Fibroblast of skin of right quadriceps (primary cell): ENCODE measurements around the gene ADAMTS17.

ENCODE experiments used
- DNase-seq: peaks from one replicate; pipeline ENCODE4 v3.0.0-alpha.2; 2013

ADAMTS17 gene

DNA sequence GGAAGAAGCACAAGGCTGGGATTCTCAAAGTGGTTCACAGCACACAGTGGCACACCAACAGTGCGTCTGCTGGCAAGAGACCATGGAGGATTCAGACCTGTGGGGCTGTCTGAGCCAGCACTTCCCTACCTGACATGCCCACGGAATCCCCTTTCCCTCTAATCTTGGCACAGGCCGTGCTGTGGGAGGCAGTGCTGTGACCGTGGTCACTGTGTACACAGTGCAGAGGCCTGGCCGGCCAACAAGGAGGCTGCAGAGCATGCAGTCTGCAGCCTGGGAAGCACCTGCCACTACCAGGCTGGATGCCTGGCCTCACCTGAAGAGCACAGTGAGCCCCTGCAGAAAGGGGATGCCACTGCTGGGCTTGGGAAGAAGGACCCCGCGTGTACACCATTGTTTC, 307.6 kb downstream of the ADAMTS17 start:
- no peak for DNase-seq

DNA sequence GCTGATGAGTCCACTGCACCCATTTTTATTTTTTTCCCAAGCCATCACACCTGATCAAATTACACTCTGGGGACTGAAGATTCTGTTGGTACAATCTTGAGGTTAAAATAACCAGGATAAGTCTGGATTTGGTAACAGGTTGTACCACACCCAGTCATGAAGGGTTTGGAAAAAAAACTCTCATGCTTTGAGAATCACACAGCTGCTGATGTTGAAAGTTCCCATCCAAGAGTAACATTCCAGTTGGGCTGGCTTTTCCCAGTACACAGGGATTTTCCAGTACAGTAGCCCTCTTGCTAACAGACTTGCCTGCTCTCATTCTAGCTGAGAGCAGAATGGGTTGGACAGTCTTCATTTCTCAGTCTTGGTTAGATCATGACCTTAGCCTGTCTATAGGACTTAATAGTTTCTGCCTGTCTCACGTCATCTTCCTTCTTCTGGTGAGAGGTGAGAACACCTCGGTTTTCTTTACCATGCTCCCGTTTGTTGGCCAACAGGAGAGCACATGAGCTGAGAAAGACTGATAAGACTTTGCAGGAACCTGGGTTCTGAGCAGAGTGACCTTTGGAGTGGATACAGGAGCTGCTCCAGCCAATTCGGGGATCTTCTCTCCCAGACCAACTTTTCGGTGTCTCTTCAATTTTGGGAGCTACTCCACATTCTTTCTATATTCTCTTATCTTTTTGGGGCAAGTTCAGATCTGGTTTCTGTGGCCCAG, 308.5 kb downstream of the ADAMTS17 start:
- peak; percentile 56 for DNase-seq

DNA sequence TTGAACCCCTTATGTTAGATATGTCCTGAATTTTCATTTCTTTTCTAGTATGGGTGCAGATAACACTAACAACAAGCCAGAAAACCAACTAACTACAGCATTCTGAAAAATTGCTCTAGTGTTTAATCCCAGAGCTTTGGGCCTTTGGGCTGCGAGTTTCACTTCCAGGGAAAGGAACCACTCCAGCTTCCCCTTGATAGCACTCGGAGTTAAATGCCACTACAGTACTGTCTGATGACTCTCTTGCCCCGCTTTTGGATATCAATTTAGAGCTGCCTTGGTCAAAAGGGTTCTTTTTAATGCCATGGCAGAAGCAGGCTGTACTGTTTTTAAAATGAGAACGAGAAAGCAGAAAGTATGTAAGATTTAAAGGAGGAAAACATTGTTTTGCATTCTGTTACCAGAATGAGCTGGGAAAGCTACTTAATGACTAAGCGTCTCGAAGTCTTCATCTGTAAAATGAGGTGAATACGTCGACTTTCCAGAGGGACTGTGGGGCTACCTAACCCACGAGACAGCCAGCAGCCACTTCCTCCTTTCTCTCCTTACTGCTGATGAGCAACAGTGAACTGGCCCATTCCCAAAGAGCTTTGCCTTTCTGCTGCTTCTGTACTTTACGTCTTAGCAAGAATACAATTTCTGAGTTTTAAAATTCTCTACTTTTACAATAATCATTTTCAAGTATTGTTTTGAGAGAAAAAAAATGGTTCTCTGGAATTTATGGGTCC, 309.3 kb downstream of the ADAMTS17 start:
- peak; percentile 55 for DNase-seq

DNA sequence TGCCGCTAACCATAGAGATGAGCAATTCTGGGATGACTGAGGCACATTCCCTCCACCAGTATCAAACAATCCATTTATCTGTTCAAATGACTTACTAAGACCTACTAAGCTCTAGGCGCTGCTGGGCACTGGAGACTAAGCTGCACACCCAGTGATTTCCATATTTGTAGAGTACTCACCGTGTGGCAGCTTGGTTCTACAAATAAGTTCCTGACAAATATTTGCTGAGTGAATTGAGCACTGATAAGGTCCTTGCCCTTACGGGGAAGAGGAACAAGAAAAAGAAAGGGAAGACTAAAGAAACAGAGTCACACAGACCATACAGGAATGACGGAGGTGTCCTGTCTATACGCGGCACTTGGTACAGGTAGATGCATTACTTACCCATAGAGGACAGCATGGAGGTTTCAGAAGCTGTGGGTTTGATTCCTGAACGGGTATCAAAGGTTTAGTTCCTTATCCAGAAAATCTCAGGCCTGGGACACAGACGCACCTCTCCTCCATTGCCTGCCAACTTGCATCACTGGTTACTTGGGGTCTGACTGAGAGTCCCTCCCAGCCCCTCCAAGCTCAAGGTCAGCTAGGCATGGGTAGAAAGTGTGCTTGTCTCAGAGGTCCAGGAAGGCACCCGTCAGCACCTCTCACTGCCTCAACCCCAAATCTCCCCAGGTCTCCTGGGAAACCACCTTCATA, 310.0 kb downstream of the ADAMTS17 start:
- no peak for DNase-seq

DNA sequence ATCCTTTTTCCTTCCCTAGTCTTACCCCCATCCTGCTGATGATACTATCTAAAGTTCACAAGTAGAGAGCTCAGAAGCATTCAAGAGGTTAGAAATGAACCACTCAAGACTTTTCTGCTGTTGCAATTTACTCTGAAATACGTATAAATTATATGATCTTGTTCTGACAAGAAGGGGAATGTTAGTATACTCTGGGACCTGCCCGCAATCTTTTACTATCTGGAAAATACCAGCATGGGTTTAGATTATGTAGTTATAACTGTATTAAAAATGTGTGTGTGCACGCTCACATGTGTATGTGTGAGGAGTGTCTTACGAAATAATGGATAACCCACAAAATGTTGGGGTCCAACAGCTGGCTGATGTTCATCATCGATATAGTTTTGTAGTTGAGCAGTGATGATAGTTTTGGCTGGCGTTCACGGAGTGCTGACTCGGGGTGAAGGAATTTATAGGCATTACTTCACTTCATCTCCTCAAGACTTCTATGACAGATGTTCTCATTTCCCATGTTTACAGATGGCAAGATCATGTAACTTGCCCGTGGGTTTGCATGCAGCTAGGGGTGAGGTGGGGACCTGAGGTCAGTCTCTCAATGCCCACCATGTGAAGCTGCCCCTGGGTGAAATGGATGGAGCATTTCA, 311.1 kb downstream of the ADAMTS17 start:
- DNase-seq, result peak; percentile 66

DNA sequence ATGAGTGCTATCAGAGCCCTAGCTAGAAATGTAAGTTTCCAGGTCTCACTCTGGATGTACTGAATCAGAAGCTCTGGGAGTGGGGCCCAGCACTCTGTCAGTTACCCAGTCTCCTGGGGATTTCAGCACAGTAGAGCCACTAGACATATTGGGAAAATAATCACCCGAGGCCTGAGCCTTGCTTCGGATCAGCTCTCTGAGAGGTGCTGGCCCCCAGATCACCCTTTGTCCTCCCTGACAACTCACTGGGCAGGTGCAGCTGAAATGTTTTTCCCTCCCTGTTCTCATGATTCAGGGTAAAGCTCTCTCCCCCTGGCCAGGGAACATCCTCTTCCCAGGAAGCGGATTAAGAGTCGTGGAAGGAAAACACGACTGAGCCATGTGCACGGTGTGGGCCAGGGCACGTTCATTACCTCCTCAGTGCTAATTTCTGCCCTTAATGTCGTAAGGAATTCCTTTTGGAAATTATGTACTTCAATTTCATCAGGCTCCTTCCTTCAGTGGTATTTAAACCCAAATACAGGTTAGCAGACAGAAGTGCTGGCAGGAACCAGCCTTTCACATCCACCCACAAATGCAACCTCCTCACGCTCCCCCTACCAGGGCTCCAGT, 311.8 kb downstream of the ADAMTS17 start:
- no peak for DNase-seq

DNA sequence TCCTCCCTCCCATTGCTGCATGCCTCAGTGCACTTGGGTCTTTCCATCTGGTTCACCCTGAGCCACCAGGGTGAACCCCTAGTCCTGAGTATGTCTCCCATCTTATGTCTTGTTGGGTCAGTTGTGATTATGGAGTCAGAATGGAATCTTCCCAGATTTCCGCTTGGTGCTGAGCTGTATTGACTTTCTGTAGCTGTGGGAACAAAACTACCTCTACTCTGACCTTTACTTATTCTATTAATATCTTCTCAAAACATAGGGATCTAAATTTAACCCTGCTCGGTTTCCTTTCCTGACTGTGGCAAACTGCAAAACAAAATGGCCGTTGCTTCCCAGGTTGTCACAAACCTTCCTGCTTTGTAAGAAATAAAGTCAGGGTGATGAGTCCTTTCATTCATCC, 312.7 kb downstream of the ADAMTS17 start:
- no peak for DNase-seq

DNA sequence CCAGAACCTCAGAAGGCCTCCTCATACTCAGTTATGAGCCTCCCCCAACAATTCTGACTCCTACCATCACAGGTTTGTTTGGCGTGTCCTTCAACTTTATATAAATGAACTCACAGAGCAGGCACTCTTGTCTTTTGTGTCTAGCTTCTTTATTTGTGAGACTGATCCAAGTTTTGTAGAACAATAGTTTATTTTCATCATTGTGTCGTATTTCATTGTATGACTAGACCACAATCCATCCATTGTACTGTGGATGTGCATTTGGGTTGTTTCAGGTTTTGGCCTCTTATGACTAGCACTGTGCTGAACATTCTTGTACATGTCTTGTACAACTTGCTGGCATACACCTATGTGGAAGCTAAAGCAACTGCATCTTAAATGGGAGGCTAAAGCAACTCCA, 315.7 kb downstream of the ADAMTS17 start:
- no peak for DNase-seq

DNA sequence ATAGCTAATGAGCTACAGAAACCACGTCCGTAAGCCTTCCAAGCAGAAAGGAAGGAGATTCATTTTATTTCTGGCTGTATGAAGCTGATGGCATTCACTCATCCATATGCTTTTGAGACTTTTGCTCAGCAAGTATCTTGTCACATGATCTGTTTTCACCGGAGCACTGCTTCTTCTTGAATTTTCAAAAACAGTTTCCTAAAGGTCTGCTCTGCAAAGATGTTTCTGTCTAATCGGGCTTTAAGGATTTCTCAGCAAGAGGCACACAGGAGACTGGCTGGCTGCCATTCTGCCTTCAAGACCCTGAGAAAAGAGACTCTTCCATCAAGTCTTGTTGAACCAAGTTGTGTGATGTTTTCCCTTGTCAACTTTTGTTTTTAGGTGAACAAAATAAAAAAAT, 319.0 kb downstream of the ADAMTS17 start:
- DNase-seq, result no peak

DNA sequence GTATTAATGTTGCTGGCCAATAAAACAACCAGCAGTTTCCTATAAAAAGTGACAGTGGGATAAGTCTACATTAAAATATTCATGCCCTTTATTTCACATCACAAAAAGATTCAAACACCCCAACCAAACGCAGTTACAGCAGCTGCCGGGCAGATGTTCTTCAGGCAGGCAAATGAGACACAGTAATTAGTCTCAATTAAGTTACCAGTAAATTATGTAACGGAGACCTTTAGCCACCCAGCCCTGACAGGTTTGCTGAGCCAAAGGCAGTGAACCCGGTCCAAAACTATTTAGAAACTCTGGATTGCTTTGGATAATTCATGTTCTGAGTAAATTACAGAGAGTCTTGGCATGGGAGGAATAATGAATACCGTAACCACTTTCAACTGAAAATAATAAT, 319.4 kb downstream of the ADAMTS17 start:
- DNase-seq, result no peak

DNA sequence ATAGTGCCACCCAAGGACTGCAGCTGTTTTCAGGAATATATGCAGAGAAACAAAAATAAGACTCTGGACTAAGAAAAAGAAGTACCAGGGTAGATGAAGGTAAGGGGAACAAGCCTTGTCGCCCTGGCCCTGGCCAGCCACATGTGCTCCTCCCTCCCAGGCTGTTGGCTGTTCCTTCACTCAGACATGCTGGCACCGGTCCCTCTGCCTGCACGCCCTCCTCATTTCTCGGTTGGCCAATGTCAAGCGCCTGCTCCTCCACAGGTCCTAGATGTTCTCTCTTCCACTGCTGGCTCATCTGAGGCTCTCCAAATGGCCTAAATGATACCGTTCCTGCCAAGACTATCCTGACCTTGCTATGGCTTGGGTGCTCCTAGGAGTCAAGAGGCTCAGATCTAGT, 320.1 kb downstream of the ADAMTS17 start:
- no peak for DNase-seq

DNA sequence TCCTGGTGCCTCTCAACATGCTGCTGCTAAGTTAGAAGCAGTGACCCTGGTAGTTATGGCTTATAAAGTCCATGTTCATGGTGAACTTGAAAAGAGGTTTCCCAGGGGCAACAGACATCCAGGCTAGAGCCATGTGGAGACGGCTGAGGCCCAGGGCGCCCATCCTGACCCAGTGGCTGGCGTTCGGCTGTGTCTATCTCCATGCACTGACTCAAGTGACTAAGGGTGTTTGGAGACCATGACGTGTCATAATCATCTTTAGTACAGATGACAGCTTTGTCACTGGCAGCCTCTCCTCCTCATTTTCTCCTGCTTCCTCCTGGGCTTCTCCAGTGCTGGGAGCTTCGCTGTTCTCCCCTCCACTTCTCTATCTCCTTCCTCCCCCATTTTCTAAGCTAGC, 321.2 kb downstream of the ADAMTS17 start:
- DNase-seq, result no peak

DNA sequence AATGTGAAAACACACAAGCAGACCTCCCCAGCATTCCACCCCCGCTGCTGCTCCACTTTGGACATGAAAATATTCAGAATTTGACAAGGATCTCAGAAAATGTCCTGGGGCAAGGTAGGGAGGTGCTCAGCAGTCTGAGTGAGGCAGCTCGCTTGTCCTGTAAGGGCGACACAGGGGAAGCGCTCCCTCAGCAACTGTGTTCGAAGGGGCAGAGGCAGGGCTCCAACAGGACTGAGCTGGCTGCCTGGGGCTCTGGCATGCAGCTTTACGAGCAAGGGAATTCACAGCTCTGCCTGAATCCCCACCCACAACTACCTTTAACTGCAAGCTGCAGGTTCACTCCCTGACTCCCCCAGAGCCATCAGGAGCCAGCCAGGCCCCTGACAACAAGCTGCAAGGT, 321.6 kb downstream of the ADAMTS17 start:
- DNase-seq, result no peak

DNA sequence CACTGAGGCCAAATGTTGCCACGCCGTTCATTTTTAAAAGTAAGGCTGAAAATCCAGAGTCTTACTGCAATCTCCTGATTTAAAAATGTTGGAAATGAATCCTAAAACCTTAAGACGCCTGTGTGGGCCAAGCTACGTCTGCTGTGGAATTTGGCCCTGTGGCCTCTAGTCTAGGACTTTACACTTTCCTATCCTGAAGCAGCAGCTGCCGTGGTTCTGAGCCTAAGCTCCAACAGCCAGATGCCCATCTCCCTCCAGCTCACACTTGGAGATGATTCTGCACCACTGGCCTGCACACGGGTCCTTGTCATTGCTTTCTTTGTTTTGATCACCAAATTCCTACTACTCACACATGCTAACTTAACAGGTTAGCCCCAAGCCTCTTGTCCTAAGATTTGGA, 322.2 kb downstream of the ADAMTS17 start:
- no peak for DNase-seq

DNA sequence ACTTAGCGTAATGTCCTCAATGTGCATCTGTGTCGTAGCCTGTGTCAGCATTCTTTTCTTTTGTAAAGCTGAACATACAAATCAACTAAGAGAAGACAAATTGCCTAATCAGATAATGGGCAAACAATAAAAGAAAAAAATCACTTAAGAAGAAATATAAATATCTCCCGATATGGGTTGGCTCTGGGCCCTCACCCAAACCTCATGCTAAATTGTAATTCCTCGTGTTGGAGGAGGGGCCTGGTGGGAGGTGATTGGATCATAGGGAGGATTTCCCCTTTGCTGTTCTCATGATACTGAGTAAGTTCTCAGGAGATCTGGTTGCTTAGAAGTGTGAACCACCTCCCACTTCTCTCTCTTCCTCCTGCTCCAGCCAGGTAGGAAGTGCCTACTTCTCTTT, 323.6 kb downstream of the ADAMTS17 start:
- DNase-seq, result peak; percentile 37

DNA sequence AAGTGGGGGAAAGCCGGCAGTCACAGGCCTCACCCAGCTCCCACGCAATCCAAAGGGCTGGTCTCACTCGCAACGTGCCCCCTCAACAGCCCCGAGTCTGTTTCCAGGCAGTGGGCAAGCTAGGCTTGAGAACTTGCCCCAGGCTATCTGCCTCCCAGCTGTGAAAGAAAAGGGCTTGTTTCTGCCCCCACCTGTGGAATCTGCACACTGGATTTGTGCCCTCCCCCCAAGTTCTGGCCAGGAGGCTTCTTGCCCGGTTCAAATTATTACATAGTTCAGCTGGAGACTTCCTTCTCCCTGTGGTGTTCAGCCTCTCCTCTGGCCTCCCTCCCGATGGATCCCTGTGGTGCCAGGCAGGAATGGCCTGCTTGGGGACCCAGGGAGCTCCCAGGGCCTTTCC, 324.6 kb downstream of the ADAMTS17 start:
- no peak for DNase-seq

DNA sequence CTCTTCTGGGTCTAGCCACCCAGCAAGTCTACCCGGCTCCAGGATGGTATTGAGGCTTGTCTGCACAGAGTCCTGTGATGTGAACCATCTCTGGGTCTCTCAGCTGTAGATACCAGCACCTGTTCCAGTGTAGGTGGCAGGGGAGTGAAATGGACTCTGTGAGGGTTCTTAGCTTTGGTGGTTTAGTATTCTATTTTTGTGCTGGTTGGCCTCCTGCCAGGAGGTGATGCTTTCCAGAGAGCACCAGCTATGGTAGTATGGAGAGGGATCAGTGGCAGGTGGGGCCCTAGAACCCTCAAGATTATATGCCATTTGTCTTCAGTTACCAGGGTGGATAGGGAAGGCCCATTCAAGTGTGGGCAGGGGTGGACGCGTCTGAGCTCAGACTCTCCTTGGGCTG, 325.1 kb downstream of the ADAMTS17 start:
- DNase-seq, result no peak

DNA sequence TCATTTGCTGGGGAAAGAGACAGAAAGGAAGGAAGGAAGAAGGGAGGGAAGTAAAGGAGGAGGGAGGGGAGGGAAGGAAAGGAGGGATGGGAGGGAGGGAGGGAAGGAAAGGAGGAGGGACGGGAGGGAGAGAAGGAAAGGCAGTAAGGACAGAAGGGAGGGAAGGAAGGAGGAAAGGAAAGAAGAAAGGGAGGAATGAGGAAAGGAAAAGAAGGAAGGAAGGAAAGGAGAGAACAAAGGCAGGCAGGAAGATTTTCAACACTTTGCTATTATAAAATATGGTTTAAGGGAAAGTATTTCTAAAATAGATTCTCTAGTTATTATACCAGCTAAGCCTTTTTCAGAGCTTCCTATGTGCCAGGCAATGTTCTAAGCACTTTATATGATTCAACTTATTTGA, 330.5 kb downstream of the ADAMTS17 start:
- DNase-seq, result no peak

DNA sequence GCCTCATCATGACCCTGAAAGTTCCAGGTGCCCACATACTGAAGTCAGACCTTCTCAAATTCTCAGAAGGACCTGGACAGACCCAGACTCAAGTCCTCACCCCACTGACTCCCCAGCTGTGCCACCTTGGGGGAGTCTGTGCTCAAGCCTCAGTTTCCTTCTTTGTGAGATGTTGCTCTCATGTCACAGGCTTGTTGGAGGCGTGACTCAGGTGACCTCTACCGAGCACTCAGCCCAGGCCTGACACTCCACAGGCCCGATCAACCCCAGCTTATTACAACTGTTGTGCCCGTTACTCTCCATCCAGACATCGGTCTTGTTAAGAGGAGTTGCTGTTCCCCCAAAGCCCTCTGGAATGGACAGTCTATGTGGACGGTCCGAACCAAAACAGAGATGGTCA, 332.4 kb downstream of the ADAMTS17 start:
- DNase-seq, result no peak

DNA sequence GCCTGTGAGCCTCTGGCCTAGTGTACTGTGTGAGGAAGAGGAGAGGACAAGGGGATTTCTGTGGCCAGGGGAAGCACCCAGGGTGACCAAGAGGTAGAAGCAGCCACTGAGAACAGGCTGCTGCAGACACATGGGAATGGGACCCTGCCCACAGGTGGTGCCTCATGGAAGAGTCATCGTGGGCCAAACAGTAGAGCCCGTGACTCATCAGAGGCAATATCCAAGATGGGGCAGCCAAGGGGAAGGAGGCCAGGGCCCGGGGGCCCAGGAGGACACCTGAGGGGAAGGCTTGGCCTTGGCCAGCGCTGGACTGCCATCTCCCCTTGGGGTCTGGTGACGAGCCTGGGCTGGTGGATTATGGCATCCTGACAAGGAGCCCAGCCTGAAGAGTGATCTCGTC, 333.5 kb downstream of the ADAMTS17 start:
- no peak for DNase-seq

DNA sequence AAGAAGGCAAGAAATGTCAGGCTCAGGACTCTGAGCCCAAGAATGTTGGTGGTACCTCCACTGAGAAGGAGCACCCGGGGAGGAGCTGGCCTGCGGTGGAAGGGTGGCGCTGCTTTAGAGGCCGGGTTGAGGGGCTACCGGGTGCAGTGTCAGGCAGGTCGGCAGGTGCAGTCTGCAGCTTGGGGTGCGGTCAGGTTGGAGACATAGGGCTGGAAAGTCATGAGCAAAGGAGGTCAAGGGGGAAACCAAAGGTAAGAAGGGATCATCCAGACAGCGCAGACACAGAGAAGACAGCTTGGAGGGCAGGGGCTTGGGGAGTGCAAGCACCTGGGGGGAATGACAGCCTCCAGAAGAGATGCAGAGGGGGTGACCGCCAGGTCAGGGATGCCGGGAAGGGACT, 334.2 kb downstream of the ADAMTS17 start:
- no peak for DNase-seq

DNA sequence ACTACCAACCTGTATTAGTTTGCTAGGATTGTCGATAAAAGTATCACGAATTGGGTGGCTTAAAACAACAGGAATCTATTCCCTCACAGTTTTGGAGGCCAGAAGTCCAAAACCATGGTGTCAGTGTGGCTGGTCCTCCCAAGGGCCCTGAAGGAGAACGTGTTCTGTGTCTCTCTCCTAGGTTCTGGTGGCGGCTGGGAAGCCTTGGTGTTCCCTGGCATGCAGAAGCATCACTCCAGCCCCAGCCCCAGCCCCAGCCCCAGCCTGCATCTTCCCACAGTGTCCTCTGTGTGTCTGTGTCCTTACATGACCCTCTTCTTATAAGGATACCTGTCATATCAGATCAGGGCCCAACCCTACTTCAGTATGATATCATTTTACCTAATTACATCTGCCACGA, 336.1 kb downstream of the ADAMTS17 start:
- DNase-seq, result no peak

DNA sequence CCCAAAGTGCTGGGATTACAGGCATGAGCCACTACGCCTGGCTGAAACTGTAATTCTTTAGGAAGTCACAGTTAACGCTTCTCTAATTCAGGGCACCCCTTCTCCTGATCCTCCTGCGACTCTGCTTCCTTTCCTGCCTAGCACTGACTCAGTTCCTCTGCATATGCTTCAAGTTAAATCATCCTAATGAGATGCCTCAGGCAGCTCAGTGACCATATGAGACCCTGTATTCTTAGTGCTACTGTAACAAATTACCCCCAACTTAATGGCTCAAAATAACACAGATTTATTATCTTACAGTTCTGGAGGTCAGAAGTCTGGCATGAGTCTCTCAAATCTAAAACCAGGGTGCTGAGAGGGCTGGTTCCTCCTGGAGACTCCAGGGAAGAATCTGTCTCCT, 336.8 kb downstream of the ADAMTS17 start:
- peak; percentile 73 for DNase-seq
